GM12878 (cell line): Measurements from ENCODE around the gene ENTPD6. TPM values are rescaled to one million over a fixed set of nuclear protein-coding genes. Genes with fewer than 3 reads are reported as not detected.

Source experiments
- ATAC-seq: fragments of 200-7000 bp; cut with Tn5 transposase; 3 replicates; pipeline ENCODE4 v1.9.1; 2020; ENCODE audit warnings: mild to moderate bottlenecking, moderate library complexity
- BruUV-seq: library from RNA; stranded (reverse); fragments of 400-500 nt; replicated peaks from 2 replicates; lab custom pipeline; 2021; lab: Mats Ljungman, UMichigan
- CTCF ChIA-PET: fragments of 300-600 bp; sonication (Branson Sonifier 250); formaldehyde crosslinking; extraction: SDS; loops from one replicate; lab custom pipeline; 2021; ENCODE audit warnings: inconsistent platforms; lab: Yijun Ruan, JAX
- POLR2A ChIA-PET: fragments of 350-600 bp; formaldehyde crosslinking; extraction: SDS; loops from one replicate; lab custom pipeline; 2021; ENCODE audit warnings: inconsistent platforms; lab: Charles Lee
- RAD21 ChIA-PET: fragments of 300-600 bp; sonication (Branson Sonifier 250); formaldehyde crosslinking; loops from one replicate; lab custom pipeline; 2023; ENCODE audit warnings: antibody characterized with exemption; ENCODE audit not compliant: unreplicated experiment; lab: Charles Lee
- SMC1A ChIA-PET: fragments of 300-600 bp; sonication (Branson Sonifier 250); formaldehyde crosslinking; loops from one replicate; lab custom pipeline; 2023; ENCODE audit not compliant: unreplicated experiment, uncharacterized antibody; lab: Charles Lee
- DNase-seq: peaks from one replicate; pipeline ENCODE4 v3.0.0-alpha.2; 2011; ENCODE audit warnings: low read depth, low spot score
- FAIRE-seq: peaks from 3 replicates; lab custom pipeline; 2011; peaks lifted over from hg19 to GRCh38; lab: Jason Lieb, UNC
- H2AFZ ChIP-seq: 2 replicates; pipeline ENCODE4 v1.6.0; 2011; ENCODE audit warnings: low read depth, low read length, control low read depth; ENCODE audit not compliant: control insufficient read depth
- H3K27ac ChIP-seq: 2 replicates; pipeline ENCODE4 v1.5.1; 2011; ENCODE audit warnings: control low read depth; ENCODE audit not compliant: control insufficient read depth, insufficient read depth
- H3K27me3 ChIP-seq, 2 experiments: replicated peaks in 1 of 2; 2 replicates each; pipeline versions ENCODE4 v1.6.0 to v1.6.1; 2011; ENCODE audit warnings: low read length in 1 of 2; ENCODE audit not compliant: control insufficient read depth in 2 of 2, insufficient read depth in 2 of 2
- H3K36me3 ChIP-seq, 2 experiments: 2 replicates each; pipeline ENCODE4 v1.5.1; 2011; ENCODE audit warnings: low read length in 1 of 2; ENCODE audit not compliant: control insufficient read depth in 2 of 2, insufficient read depth in 2 of 2
- H3K4me1 ChIP-seq: 2 replicates; pipeline ENCODE4 v1.6.1; 2011; ENCODE audit warnings: mild to moderate bottlenecking, low read length, moderate library complexity, mixed read lengths; ENCODE audit not compliant: control insufficient read depth, insufficient read depth
- H3K4me2 ChIP-seq: 2 replicates; pipeline ENCODE4 v1.6.0; 2011; ENCODE audit warnings: control low read depth; ENCODE audit not compliant: control insufficient read depth, insufficient read depth
- H3K4me3 ChIP-seq: fragments of 200-600 bp; sonication (generic); 2 replicates; pipeline ENCODE4 v1.5.1; 2016
- H3K79me2 ChIP-seq: 2 replicates; pipeline ENCODE4 v1.6.0; 2011; ENCODE audit warnings: low read length; ENCODE audit not compliant: control insufficient read depth, insufficient read depth
- H3K9ac ChIP-seq: 2 replicates; pipeline ENCODE4 v1.8.0; 2011; ENCODE audit warnings: low read length, control low read depth, mixed read lengths; ENCODE audit not compliant: control insufficient read depth, insufficient read depth
- H3K9me3 ChIP-seq: replicated peaks from 3 replicates; pipeline ENCODE4 v1.5.1; 2011; ENCODE audit warnings: mild to moderate bottlenecking, low read length; ENCODE audit not compliant: control insufficient read depth, insufficient read depth
- H4K20me1 ChIP-seq: 2 replicates; pipeline ENCODE4 v1.6.0; 2011; ENCODE audit not compliant: control insufficient read depth, insufficient read depth
- CBX3 ChIP-seq: fragments of 200-600 bp; sonication (generic); IDR thresholded peaks from 2 replicates; pipeline ENCODE4 v1.6.1; 2016; ENCODE audit warnings: low read depth, borderline replicate concordance
- CEBPB ChIP-seq, 2 experiments: fragments of 150-350 bp in 1 of 2; IDR thresholded peaks; 2 replicates each; pipeline ENCODE4 v1.6.1; 2012 to 2014; ENCODE audit warnings: low read depth in 2 of 2, low read length in 2 of 2, borderline replicate concordance in 1 of 2, inconsistent platforms in 1 of 2
- CTCF ChIP-seq, 3 experiments: IDR thresholded peaks in 2 of 3; conservative IDR thresholded peaks in 1 of 3; 2 replicates each; pipeline ENCODE4 v1.5.1; 2011; ENCODE audit warnings: low read depth in 3 of 3, low read length in 3 of 3, mild to moderate bottlenecking in 3 of 3, control low read depth in 2 of 3, moderate library complexity in 2 of 3, inconsistent platforms in 1 of 3, mixed read lengths in 1 of 3; ENCODE audit not compliant: control insufficient read depth in 2 of 3, insufficient read depth in 1 of 3; ENCODE audit errors: extremely low read depth in 1 of 3
- CUX1 ChIP-seq: IDR thresholded peaks from 2 replicates; pipeline ENCODE4 v1.6.1; 2012; ENCODE audit warnings: improper control_type of control experiment, low read depth, low read length; ENCODE audit not compliant: insufficient replicate concordance
- EED ChIP-seq: sonication (generic); IDR thresholded peaks from 2 replicates; pipeline ENCODE4 v1.6.1; 2016; ENCODE audit warnings: antibody characterized with exemption, low read depth
- POLR2A ChIP-seq: IDR thresholded peaks from 2 replicates; pipeline ENCODE4 v1.6.1; 2011; ENCODE audit warnings: low read depth, mild to moderate bottlenecking, low read length
- RELB ChIP-seq: fragments of 450-650 bp; IDR thresholded peaks from 2 replicates; pipeline ENCODE4 v1.6.1; 2017; ENCODE audit warnings: low read depth, mild to moderate bottlenecking, moderate library complexity
- SMC3 ChIP-seq: IDR thresholded peaks from 2 replicates; pipeline ENCODE4 v1.6.1; 2011; ENCODE audit warnings: low read length, improper control_type of control experiment, borderline replicate concordance
- TCF12 ChIP-seq: IDR thresholded peaks from 2 replicates; pipeline ENCODE4 v1.6.1; 2011; ENCODE audit warnings: low read depth, mild to moderate bottlenecking, low read length
- TCF3 ChIP-seq: IDR thresholded peaks from 2 replicates; pipeline ENCODE4 v1.6.1; 2012; ENCODE audit warnings: low read depth, mild to moderate bottlenecking, low read length, borderline replicate concordance; ENCODE audit not compliant: insufficient read depth
- ZBTB33 ChIP-seq: fragments of 450-650 bp; IDR thresholded peaks from 2 replicates; pipeline ENCODE4 v1.6.1; 2017; ENCODE audit warnings: mild to moderate bottlenecking
- WGBS: methylation state at CpG from one replicate; pipeline ENCODE4 v1.1.6; 2016; ENCODE audit warnings: low lambda C conversion rate; ENCODE audit not compliant: insufficient replicate concordance, insufficient coverage; ENCODE audit errors: missing lambda C conversion rate; 5-methylcytosine and 5-hydroxymethylcytosine counted together
- in situ Hi-C: fragments of 300-500 bp; cut with MboI; formaldehyde crosslinking; loops from 9 replicates; pipeline ENCODE4 v1.14.3; 2018; ENCODE audit warnings: mixed read lengths
- intact Hi-C: fragments of 100-400 bp; cut with micrococcal nuclease; formaldehyde crosslinking; loops from one replicate; pipeline ENCODE4 v1.14.2; 2022; ENCODE audit not compliant: unreplicated experiment
- polyA plus RNA-seq, 11 experiments: library from polyadenylated mRNA; depleted of rRNA in 4 of 11; unstranded in 6 of 11; stranded (reverse) in 5 of 11; fragments of >200 nt; fragmentation: Nextera tagmentation in 4 of 11; fragmentation: Illumina TruSeq in 1 of 11; extraction: Ambion mirVana in 4 of 11; extraction: Trizol in 1 of 11; gene quantifications; 1 replicate in 1 of 11; 2 replicates in 10 of 11; pipeline versions ENCODE4 v1.2.1 to v1.2.3, GENCODE V29; 2011 to 2016; ENCODE audit warnings: inconsistent platforms in 2 of 11, missing spikeins in 2 of 11, low read depth in 1 of 11
- total RNA-seq, 4 experiments: library from RNA; depleted of rRNA in 3 of 4; stranded (reverse); fragments of >200 nt in 3 of 4; fragmentation: Illumina TruSeq in 1 of 4; extraction: Trizol in 1 of 4; gene quantifications; 2 replicates each; pipeline versions ENCODE4 v1.2.1 to v1.2.3, GENCODE V29; 2013 to 2021

Gene ENTPD6
- total and polyA plus RNA-seq, 10 of the 15 experiments (the other 5 are each of a cell fraction or from before 2014, with no cell fraction given), result 0.53 to 45.4 (median 31.1) TPM

- Histone ChIP-seq H3K9me3 (no peaks in the 10 kb centered on the region), H3K4me2 (no peak overlapping the region), H3K4me1 (no peaks in the 10 kb centered on the region), H3K4me3 (no peak overlapping the region), H3K36me3 (peaks cover 3 to 6% of the 10 kb centered on the region in 2 experiments; a peak in 3 of 4 replicates), H3K79me2 (no peaks in the 10 kb centered on the region), H4K20me1 (no peaks in the 10 kb centered on the region), H3K27me3 (no peaks in the 10 kb centered on the region), H2AFZ (no peak overlapping the region), H3K27ac (no peak overlapping the region), H3K9ac (no peak overlapping the region)
- FAIRE-seq, result no peak
- intact Hi-C loops, result no loop called here
- RAD21 ChIA-PET, result no interaction called here
- TF ChIP-seq CTCF (IDR thresholded peaks at IDR 0.05 in 2 of 3, conservative IDR thresholded peaks at IDR 0.05 in 1 of 3; ENCODE audit: control insufficient read depth in 2 of 3, extremely low read depth in 1 of 3, insufficient read depth in 1 of 3, low read depth in 3 of 3, low read length in 3 of 3) (peak; percentile 17 to 31 (median 31); a peak in 4 of 6 replicates), TCF12 (peak; percentile 62; the same call in 1 of the 2 replicates), POLR2A (no peak), CUX1 (no peak), SMC3 (peak; percentile 28; the same call in 1 of the 2 replicates), CEBPB (IDR thresholded peaks at IDR 0.05; ENCODE audit: borderline replicate concordance in 1 of 2, low read depth in 2 of 2, low read length in 2 of 2) (peak in 1 of 2 experiments; percentile 18; a peak in 1 of 4 replicates), TCF3 (0 out of 2 replicates have a peak, but pooled peaks have one; percentile 34), RELB (no peak), ZBTB33 (no peak), EED (no peak), CBX3 (no peak)
- DNase-seq, result no peak
- BruUV-seq, result no TSS peak
- peak; percentile 69 for ATAC-seq
- 84% methylated on average over 16 of the region's 16 CpGs for WGBS
- CTCF ChIA-PET, result interaction anchor here (0.8 to 1.2 kb wide), 3 partner anchors 10 to 1478 kb away, joined by 3 read pairs; no protein-coding TSS in a partner anchor
- in situ Hi-C loops, result no loop called here
- SMC1A ChIA-PET, result no interaction called here
- POLR2A ChIA-PET, result no interaction called here
These were observed 24.7 kb downstream of the ENTPD6 start for GRCh38 chr20:25220021-25220730.
